Measurements from ENCODE around the gene PDE6B. TPM values are rescaled to one million over a fixed set of nuclear protein-coding genes. Genes with fewer than 3 reads are reported as not detected.

The PDE6B gene
- total RNA-seq, 2 experiments from 2014 or later: 11.4 to 13.9 TPM

DNA sequence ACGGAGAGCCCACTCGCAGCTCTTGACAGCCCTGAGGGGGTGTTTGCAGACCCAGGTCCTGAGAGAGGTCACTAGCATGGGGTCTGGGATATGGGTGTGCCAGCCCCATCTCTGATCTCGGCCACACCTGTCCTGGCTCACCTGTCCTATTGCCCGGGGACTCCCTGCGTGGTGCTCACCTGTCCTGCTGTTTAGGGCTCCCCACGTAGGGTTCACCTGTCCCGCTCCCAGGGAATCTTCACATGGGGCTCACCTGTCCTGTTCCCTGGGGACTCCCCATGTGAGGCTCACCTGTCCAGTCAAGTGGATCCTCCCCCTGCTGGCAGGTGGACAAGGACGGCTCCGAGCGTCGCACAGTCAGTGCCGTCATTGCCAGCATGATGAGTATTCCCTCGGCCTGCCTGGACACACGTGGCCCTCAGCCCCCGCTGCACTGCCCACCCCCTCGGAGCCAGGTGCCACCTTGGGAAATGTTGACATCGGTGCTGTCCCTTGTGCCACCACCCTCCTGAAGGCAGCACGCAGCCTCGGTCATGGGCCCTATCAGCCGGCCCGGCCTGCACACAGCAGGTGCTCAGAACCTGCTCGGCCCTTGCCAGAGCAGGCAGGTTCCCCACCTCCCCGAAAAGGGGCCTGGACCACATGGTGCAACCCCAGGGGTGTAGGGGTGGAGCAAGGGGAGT, 57.3 kb downstream of the PDE6B start:
- CTCF ChIA-PET: no interaction called here
- TF ChIP-seq, protein P1, sequence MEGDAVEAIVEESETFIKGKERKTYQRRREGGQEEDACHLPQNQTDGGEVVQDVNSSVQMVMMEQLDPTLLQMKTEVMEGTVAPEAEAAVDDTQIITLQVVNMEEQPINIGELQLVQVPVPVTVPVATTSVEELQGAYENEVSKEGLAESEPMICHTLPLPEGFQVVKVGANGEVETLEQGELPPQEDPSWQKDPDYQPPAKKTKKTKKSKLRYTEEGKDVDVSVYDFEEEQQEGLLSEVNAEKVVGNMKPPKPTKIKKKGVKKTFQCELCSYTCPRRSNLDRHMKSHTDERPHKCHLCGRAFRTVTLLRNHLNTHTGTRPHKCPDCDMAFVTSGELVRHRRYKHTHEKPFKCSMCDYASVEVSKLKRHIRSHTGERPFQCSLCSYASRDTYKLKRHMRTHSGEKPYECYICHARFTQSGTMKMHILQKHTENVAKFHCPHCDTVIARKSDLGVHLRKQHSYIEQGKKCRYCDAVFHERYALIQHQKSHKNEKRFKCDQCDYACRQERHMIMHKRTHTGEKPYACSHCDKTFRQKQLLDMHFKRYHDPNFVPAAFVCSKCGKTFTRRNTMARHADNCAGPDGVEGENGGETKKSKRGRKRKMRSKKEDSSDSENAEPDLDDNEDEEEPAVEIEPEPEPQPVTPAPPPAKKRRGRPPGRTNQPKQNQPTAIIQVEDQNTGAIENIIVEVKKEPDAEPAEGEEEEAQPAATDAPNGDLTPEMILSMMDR (IDR thresholded peaks at IDR 0.05): no peak
- POLR2A ChIA-PET: no interaction called here
- ATAC-seq: no peak
- Mint-ChIP-seq H3K9me3 (no peaks in the 10 kb centered on the region), H3K4me3 (no peak overlapping the region), H3K4me1 (ENCODE audit: low read depth) (peaks cover 7% of the 10 kb centered on the region), H3K27ac (no peak overlapping the region), H3K27me3 (peaks cover 6% of the 10 kb centered on the region), H3K36me3 (ENCODE audit: low read depth) (no peaks in the 10 kb centered on the region)
- DNase-seq: no peak
- intact Hi-C loops (cut with micrococcal nuclease): no loop called here

DNA sequence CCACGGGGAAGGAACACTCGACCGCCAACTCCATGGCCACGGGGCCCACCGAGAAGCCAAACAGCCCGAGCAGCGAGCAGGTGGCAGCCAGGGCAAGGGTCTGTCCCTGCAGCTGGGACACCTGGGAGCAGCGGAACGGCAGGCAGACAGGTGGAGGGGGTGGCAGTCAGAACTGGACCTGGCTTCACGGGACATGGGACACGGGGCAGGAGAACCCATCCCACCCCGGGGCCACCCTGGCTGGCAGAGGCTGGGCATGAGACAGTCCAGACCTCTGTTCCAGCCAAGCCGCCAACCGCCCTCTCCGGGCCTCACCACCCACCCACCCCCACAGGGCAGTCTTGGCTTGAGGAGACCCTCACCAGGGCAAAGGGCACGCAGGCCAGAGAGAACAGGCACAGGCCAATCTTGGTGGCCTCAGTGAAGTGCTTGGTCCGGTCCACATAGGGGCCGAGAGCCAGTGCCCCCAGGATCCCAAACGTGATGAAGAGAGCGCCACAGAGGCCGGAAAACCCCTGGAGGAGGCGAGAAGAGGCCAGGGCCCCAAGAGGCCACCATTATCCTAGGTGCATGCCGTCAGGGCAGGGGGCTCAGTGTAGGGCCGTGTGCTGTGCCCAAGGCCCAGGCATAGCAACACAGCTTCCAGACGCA, 58.0 kb downstream of the PDE6B start:
- TF ChIP-seq, protein P1 (IDR thresholded peaks at IDR 0.05): no peak
- Mint-ChIP-seq H3K36me3 (ENCODE audit: low read depth) (no peaks in the 10 kb centered on the region), H3K4me1 (ENCODE audit: low read depth) (peaks cover 7% of the 10 kb centered on the region), H3K9me3 (no peaks in the 10 kb centered on the region), H3K4me3 (no peak overlapping the region), H3K27me3 (peaks cover 11% of the 10 kb centered on the region), H3K27ac (no peak overlapping the region)
- DNase-seq: no peak
- intact Hi-C loops (cut with micrococcal nuclease): no loop called here
- ChIA-PET POLR2A (interaction anchor here (1.1 kb wide), 1 partner anchor 26 kb away, joined by 4 read pairs; no protein-coding TSS in a partner anchor), CTCF (interaction anchor here (0.6 to 1.8 kb wide), 5 partner anchors 9 to 327 kb away, joined by 3 to 11 read pairs (median 4); partner anchors contain the start of genes ATP5ME and MYL5)
- ATAC-seq: no peak

DNA sequence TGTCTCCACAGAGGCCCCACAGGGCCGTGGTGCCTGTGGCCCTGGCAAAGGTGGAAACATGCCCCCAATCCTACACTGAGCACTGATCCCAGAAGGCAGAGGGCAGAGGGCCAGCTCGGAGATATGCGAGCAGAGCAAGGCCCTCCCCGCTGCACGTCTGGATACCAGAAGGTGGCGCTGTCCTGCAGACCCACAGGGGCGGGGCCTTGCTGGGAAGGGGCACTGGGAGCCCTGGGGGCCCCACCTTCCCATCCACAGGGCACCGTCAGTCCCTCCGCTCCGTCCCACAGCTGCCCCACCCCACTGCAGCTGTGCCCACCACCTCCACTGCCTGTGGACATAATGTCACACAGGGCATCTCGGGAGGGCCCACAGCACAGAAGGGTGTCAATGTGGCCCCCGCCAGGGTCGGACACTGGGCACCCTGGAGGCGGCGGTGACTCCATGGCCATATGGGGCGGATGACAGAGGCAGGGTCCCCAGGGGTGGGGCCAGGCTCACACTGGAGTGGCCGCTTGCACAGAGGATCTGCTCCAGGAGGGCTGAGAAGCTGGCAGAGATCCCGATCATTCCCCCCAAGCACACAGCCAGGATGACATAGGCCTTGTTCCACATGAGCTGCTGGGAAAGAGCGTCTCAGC, 58.7 kb downstream of the PDE6B start:
- ATAC-seq (peak; percentile 22), DNase-seq (peak; percentile 66)
- peaks cover 7% of the 10 kb centered on the region for H3K4me1 Mint-ChIP-seq (ENCODE audit: low read depth)
- POLR2A ChIA-PET: interaction anchor here (1.1 kb wide), 1 partner anchor 25 kb away, joined by 4 read pairs; no protein-coding TSS in a partner anchor
- no peak overlapping the region for H3K27ac Mint-ChIP-seq
- peaks cover 11% of the 10 kb centered on the region for H3K27me3 Mint-ChIP-seq
- H3K9me3 Mint-ChIP-seq: no peaks in the 10 kb centered on the region
- CTCF ChIA-PET: interaction anchor here (0.6 to 1.8 kb wide), 7 partner anchors 10 to 326 kb away, joined by 3 to 11 read pairs (median 4); partner anchors contain the start of genes ATP5ME and MYL5
- TF ChIP-seq, protein P1 (IDR thresholded peaks at IDR 0.05): peak; percentile 71
- H3K36me3 Mint-ChIP-seq (ENCODE audit: low read depth): no peaks in the 10 kb centered on the region
- H3K4me3 Mint-ChIP-seq: no peak overlapping the region
- intact Hi-C loops (cut with micrococcal nuclease): no loop called here

DNA sequence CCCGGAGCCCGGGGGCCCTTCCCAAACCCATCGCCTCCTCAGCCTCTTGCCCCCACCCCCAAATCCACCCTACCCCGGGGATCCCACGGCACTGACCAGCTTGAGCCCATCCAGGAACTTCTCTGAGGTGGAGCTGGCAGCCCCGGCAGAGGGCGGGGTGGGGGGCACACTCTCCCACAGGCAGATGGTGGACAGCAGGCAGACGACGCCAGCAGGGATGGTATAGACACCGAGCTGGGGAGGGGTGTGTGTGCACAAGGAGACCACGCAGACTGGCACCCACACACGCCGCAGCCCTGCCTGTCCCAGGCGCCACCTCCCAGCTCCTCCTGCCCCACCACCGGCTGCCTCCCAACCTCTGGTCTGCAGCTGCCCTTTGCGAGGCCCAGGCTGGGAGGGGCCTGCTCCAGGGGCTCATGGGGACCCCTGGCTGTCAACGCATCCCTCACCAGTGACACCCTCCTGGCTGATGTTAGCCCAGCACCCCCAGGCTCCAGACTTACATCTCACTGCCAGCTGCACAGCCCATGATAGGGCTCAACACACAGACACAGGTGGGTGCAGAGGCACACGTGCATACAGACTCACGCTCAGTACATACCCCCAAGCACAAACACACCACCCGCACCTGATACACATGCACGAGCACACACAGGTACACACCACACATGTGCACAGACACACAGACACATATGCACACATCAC, 59.4 kb downstream of the PDE6B start:
- peaks cover 7% of the 10 kb centered on the region for H3K4me1 Mint-ChIP-seq (ENCODE audit: low read depth)
- intact Hi-C loops (cut with micrococcal nuclease): no loop called here
- H3K27me3 Mint-ChIP-seq: peaks cover 11% of the 10 kb centered on the region
- H3K4me3 Mint-ChIP-seq: no peak overlapping the region
- H3K9me3 Mint-ChIP-seq: no peaks in the 10 kb centered on the region
- CTCF ChIA-PET: interaction anchor here (0.8 to 1.8 kb wide), 4 partner anchors 12 to 19 kb away, joined by 3 to 11 read pairs (median 4); no protein-coding TSS in a partner anchor
- ATAC-seq (no peak), DNase-seq (no peak)
- no peak overlapping the region for H3K27ac Mint-ChIP-seq
- TF ChIP-seq, protein P1 (IDR thresholded peaks at IDR 0.05): no peak
- POLR2A ChIA-PET: interaction anchor here (1.1 kb wide), 1 partner anchor 25 kb away, joined by 4 read pairs; no protein-coding TSS in a partner anchor
- H3K36me3 Mint-ChIP-seq (ENCODE audit: low read depth): no peaks in the 10 kb centered on the region
